Fibroblast of skin of right biceps (primary cell): ENCODE measurements around the gene NTN1.
"Not testable (repeated sequence)": the region's sequence is repeated elsewhere in the genome, so short reads cannot be mapped to it uniquely, and the experiment has no call there.

Experiments used
- DNase-seq: peaks from one replicate; pipeline ENCODE4 v3.0.0-alpha.2; 2013

Gene NTN1

GRCh38 chr17:9094193-9094592 lies 72.9 kb downstream of the NTN1 start:
- peak; percentile 4 for DNase-seq

DNA sequence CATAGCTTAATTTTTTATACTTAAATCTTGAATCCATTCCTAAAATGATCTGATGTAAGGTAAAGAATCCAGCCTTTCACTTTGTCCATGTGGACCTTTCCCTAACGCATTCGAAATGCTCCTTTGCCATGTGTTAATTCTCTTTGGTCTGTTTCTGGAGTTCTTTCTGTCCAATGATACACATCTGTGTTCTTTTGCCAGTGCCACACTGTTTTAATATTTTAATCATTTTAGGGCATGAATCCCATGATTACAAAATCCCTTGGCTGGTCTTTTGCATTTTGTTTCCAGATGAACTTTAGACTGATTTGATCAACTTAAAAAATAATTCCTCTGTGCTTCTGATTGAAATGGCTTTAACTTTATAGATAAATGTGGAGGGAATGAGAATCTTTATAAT lies 74.1 kb downstream of the NTN1 start:
- no peak for DNase-seq

GRCh38 chr17:9098242-9098825 lies 77.0 kb downstream of the NTN1 start:
- DNase-seq = no peak

DNA sequence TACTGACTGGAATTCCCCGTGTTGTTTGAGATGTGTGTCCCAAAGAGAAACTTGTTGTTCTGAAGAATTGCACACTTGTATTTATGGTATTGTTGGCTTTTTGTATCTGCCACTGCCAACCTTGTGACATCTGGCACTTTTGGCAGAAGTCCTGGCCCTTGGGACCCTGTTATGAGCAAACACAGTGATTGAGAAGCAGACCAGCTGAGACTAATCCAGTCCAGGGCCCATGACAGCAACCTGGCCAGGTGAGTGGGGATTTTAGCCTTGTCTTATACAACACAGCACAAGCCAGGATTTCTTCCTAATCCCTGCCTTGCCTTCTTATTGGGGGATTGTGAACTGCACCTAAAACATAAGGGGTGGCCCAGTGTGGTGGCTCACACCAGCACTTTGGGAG lies 80.0 kb downstream of the NTN1 start:
- DNase-seq = no peak

DNA sequence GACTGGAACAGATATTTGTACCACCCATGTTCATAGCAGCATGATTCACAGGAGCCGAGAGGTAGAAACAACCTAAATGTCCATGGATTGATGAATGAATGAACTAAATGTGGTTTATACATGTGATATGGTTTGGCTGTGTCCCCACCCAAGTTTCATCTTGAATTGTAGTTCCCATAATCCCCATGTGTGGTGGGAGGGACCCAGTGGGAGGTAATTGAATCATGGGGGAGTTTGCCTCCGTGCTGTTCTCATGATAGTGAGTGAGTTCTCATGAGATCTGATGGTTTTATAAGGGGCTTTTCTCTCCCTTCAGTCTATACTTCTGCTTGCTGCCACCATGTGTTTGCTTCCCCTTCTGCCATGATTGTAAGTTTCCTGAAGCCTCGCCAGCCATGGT lies 81.9 kb downstream of the NTN1 start:
- not testable (repeated sequence) for DNase-seq

- no peak for DNase-seq
These were observed 83.2 kb downstream of the NTN1 start for GRCh38 chr17:9104370-9105041.

GRCh38 chr17:9105068-9105868 lies 84.0 kb downstream of the NTN1 start:
- DNase-seq = no peak

GRCh38 chr17:9106278-9106677 lies 85.0 kb downstream of the NTN1 start:
- DNase-seq = not testable (repeated sequence)

DNA sequence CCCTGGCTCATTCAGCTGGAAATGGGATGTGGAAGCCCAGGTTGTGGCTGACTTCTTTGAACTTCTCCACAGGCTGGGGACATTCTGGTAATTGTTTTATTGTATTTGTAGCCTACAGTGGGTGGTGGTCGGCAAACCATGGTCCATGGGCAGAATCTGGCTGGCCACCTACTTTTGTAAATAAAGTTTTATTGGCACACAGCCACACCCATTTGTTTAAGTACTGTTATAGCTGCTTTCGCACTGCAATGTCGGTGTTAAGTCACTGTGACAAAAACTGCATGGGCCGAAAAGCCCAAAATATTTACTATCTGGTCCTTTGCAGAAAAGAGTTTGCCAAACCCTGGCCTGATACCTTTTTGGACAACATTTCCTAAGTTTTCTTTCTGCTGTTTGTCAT lies 86.2 kb downstream of the NTN1 start:
- no peak for DNase-seq

- DNase-seq = no peak
These were observed 86.8 kb downstream of the NTN1 start for GRCh38 chr17:9108146-9108545.

DNA sequence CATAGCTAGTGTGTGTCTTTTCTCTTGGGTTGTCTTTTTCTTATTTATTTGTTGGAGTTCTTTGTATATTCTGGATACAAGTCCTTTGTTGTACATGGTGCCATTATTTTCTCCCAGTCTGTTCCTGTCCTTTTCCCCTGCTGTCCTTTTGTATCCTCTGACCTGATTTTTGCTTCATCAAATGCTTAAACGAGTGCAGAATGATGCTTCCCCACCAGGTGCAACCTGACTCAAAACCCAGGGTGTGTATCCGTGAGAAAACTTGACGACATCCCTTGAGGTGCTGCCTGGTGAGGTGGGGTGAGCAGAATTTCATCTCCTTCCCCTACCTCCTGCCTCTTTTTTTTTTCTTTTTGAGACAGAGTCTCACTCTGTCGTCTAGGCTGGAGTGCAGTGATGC lies 88.6 kb downstream of the NTN1 start:
- DNase-seq = no peak

DNA sequence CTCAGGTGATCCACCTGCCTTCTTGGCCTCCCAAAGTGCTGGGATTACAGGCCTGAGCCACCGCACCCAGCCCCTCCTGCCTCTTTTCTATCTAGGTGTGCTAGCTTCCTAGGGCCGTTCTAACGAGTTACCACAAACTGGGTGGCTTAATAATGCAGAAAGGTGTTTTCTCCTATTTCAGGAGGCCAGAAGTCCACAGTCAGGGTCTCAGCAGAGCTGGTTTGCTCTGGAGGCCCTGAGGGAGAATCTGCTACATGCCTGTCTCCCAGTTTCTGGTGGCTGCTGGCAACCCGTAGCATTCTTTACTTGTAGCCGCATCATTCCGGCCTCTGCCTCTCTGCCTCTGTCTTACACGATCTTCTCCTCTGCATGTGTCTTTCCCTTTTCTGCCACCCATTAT lies 89.2 kb downstream of the NTN1 start:
- DNase-seq = no peak

DNA sequence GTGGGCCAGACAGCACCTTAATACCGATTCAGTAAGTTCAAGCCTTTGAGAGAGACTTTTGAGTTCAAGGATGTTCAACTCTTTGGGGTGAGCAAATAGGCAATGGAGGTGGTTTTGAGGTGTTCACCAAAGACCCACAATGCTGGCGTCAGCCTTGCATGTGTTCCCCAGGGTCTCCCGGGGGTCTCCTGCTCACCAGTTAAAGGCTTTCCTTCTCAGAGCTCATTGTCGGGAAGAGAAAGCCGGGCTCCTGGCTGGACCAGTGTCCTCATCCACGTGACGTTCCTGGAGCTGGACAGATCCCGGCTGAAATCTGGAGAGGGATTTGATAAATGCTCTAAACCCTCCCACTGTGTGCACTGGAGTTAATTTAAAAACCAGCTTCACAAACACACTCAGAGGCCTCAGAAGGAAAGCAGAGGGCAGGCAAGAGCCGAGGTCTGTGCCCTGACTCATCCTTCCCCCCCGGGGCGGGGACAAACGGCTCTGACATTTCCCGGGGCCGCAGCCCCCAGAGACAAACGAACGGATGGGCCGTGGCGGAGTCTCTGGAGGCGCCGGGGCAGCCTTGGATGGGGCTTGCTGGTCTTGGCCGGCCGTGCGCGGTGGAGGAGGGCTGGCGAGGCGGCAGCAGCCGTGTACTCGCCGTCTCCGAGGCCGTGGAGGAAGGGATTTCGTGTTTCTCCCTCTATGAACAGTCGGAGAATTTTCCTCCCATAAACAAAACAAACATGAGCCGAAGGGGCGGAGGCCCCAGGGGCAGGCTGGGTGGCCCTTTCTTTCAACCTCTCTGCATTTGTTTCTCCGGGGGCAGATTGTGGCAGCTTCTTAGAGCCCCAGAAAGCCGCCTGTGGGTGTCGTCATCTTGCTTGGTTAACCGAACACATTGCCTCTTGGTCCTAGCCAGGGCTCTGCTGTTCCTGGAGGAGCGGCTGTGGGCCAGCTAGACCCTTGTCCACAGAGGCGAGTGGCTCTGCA lies 94.2 kb downstream of the NTN1 start:
- DNase-seq = peak; percentile 82

GRCh38 chr17:9116311-9116835 lies 95.1 kb downstream of the NTN1 start:
- DNase-seq = no peak

- no peak for DNase-seq
These were observed 95.7 kb downstream of the NTN1 start for GRCh38 chr17:9116861-9117568.

- no peak for DNase-seq
These were observed 99.2 kb downstream of the NTN1 start for GRCh38 chr17:9120471-9120870.

- no peak for DNase-seq
These were observed 100.0 kb downstream of the NTN1 start for GRCh38 chr17:9121186-9121820.

DNA sequence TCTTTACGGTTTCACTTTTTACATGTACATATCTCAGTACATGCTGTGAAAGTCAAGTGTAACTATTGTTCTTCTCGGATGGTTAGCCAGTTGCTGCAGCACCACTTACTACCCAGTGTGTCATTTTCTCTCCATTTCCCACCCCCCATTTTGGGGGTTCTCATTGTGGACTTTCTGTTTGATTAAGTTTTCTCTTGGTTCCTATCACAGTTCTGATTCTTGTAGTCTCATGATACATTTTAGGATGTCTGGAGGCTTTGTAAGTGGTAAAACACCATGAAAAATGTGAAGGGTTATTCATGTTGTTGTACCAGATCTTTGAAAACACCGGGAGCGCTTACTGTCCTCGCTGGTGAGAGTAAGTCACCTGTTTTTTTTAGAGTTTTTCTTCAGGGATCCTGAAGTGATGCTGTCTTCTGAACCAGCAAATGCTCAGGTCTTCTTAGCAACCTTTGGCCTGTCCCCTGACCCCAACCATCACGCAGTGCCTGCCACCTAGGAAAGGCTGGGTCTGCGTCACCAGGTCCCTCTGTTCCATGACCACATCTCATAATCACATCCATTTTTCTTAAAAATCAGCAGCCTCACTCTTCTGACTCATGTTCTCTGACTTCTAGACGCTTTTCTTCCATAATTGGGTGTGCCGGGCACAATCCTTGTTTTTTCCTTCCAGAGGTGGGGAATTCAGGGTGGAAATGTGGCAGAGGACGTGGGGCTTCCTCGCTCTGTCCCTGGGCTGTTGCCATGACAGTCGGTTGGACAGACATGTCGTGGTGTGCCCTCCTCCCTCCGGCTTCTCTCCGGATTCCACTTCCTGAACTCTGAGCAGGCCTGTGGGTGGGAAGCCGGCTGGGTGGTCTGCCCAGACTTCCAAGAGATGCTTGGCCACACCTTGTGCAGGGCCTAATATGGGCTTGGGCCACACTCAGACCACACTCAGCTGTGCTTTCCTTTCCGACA lies 102.6 kb downstream of the NTN1 start:
- DNase-seq = peak; percentile 20

- DNase-seq = no peak
These were observed 103.2 kb downstream of the NTN1 start for GRCh38 chr17:9124554-9124935.

- DNase-seq = no peak
These were observed 104.4 kb downstream of the NTN1 start for GRCh38 chr17:9125722-9126121.
